Esophagus squamous epithelium (tissue), 4 donors: Measurements from ENCODE around the gene FAM156A. TPM values are rescaled to one million over a fixed set of nuclear protein-coding genes. Genes with fewer than 3 reads are reported as not detected.

Experiments used
- total RNA-seq, 4 donors: library from RNA; depleted of rRNA; stranded (reverse); fragments of >200 nt; gene quantifications; one replicate each; pipeline ENCODE4 v1.1.0, GENCODE V29; 2016

The FAM156A gene
- total RNA-seq, 4 donors from 2014 or later, result 2.9 to 13.3 (median 9.7) TPM

Other genes starting within 250 kb of the FAM156A start
- not detected for gene SSX2B, start 207.3 kb downstream of the FAM156A start, total RNA-seq
- gene SPANXN5, start 161.1 kb downstream of the FAM156A start, total RNA-seq, result not detected
- gene XAGE5, start 147.2 kb downstream of the FAM156A start, total RNA-seq, result not detected
- gene XAGE3, start 90.4 kb downstream of the FAM156A start, total RNA-seq, result not detected
- 10 to 100 TPM in 2 of 4 donors, 1 to 10 TPM in 2; 6.2 to 23.8 (median 11.1) TPM for gene FAM156B, start 61.2 kb downstream of the FAM156A start, total RNA-seq
- gene GPR173, start 90.3 kb upstream of the FAM156A start, total RNA-seq, result under 1 TPM in 3 of 4 donors, not detected in 1; 0.09 to 0.57 (median 0.18) TPM
- 10 to 100 TPM in 1 of 4 donors, 1 to 10 TPM in 3; 4.4 to 40.1 (median 5.3) TPM for gene TSPYL2, start 123.8 kb upstream of the FAM156A start, total RNA-seq
- gene KANTR, start 135.6 kb upstream of the FAM156A start, total RNA-seq, result 10 to 100 TPM in 1 of 4 donors, 1 to 10 TPM in 3; 3.5 to 15.6 (median 5.3) TPM